Activated CD8-positive, alpha-beta memory T cell treated with anti-CD3 and anti-CD28 coated beads for 48 hours (primary cell): ENCODE data around the gene TOR1AIP1.
A peak's percentile ranks its signal among the peaks of the same experiment; 100 is the strongest.

Experiments used
- DNase-seq, 3 experiments: peaks; one replicate each; pipeline ENCODE4 v3.0.0-alpha.2; 2020; ENCODE audit warnings: low read depth in 2 of 3, low spot score in 2 of 3

Gene TOR1AIP1

DNA sequence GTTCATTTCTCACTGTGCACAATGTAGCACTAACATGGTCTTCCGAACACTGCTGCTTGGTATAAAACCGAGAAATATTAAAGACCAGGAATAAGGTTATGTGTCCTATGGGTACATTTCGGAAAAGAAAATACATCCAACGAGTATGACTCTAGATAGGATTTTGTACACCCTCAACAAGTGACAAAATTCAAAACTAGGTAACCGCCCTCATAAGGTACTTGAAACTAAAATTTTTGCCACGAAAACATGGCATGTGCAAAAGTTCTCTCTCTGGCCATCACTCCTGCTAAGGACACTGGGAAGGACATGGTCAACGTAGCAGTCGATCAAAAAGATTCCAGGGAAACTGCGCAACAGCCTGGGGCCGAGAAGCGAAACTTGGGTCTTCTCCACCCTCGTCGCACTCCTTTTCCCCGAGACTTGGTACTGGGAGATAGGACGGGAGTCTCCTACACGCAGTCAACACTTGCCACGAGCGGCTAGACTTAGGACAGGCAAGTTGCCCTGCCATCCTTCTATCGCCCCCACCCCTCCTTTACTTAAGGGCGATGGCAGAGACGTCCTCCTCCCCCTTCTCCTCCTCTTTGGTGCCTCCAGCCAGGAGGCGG, 338 bp upstream of the TOR1AIP1 start:
- DNase-seq, result no peak

GRCh38 chr1:179883040-179883744, 1.1 kb downstream of the TOR1AIP1 start:
- no peak for DNase-seq

DNA sequence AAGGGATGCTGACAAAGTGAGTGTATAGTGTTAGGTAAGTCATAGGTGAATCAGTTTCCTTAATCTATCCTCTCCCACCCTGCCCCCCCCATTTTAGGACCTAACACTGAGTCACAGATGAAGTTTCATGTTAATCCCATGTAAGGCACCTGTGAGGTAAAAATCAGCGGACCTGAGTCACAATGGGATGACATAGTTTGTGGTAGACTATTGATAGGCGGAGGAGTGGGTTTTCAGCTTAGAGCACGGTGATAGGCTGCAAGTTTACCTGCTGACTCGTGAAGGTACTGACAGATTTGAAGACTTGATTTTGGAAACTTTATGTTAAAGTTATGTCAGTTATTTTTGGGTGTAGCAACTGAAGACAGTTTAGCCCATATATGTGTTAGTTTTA, 1.7 kb downstream of the TOR1AIP1 start:
- peak in 1 of 3 experiments; percentile 25 for DNase-seq

- DNase-seq, result no peak
Measured at GRCh38 chr1:179888071-179888470, 6.0 kb downstream of the TOR1AIP1 start.

DNA sequence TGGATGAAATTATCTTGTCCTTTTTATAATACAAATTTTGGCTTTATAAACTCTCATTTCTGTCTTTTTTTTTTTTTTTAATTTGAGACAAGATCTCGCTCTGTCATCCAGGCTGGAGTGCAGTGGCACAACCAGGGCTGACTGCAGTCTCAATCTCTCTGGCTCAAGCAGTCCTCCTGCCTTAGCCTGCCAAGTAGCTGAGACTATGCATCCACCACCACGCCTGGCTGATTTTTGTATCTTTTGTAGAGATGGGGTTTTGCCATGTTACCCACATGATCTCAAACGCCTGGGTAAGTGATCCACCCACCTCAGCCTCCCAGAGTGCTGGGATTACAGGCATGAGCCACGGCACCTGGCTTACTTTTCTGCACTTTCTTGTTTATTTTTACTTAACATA, 7.5 kb downstream of the TOR1AIP1 start:
- no peak for DNase-seq

DNA sequence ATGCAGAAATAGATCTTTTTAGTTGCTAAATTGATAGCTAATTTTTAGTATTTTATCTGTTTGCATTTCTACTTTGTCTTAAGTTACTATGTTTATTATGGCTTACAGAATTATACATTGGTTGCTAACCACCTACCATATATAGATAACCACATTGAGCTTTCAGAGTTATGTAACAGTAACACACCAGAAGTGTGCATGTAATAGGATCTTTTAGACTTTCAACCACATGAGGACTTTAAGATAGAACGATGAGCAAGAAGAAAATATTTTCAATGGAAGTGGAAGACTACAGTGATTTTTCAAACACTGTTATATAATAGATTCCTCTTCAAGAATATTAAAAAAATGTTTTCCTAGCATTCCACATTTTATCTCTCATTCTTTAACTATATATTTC, 28.8 kb downstream of the TOR1AIP1 start:
- DNase-seq, result no peak

GRCh38 chr1:179911812-179912211, 29.7 kb downstream of the TOR1AIP1 start:
- DNase-seq, result no peak

GRCh38 chr1:179917601-179918429, 35.7 kb downstream of the TOR1AIP1 start:
- DNase-seq, result no peak

DNA sequence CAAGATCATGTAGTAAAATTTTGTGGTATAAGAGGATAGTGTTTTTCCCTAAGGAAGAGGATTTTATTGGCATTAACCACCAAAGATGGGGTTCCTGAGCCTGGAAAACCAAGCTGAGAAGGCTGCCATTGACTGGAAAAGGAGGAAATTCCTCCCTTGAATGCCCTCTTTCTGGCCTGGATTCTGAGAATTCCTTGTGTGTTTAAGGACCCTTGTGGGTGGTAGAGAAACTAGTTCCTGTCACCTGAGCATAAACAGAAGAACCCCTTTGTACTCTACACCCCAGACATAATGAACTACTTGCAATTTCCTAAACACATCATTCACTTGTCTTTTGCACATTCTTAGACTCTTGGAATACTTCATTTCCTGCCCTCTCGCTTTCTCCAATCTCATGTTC, 39.4 kb downstream of the TOR1AIP1 start:
- DNase-seq, result no peak

DNA sequence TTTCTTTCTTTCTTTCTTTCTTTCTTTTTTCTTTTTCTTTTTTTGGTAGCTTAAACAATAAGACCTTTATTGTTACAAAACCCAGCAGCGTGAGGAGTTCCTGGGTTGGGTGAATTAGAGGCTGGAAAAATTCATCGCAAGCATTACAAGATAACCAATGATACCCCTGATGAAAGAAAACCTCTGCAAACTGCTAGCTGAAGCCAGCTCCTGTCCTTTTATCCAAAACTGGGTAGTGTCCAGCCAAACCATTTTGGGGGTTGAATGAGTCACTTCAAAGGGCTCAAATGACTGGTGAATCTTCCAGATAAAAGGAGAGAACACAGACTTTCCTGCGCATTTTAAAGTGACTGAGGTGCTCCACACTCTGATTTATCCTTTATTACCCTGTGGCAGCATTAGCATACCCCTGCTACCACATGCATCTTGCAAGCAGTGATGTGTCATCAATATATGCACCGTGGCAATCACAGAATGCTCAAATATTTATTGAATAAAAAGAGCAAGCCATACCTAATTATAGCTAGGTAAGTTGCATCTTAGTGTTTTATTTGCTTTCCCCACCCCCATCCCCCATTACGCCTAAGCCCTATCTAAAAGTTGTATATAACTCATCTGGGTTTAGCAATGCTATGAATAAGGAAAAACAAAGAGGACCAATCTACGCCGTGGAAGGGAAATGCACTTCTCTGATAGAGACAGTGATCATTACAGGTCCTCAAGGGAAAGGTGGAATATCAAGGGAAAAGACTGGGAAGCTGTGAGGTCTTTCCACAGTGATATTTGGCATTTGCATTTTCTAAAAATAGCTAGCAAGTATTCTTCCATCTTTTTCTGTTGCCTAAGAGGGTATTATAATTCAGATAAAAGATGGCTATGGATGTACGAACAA, 40.1 kb downstream of the TOR1AIP1 start:
- no peak for DNase-seq

- DNase-seq, result no peak
Measured at GRCh38 chr1:179923029-179923428, 40.9 kb downstream of the TOR1AIP1 start.

DNA sequence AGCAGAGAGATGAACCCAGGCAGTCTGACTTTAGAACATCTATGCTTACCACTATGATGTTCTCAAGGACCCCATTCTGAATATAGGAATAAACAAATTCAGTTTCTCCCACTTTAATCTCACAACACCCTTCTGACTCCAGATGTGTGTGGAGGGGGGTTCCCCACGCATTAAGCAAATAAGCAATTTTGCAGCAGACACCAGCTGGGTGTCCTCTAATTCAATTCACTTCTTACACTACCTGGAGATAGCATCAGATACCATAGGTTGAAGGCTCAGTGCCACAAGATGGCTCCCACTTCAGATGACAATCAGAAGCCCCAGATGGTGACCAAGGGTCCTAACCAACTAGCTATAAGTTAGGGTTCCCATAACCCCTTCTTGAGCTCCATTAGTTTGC, 42.2 kb downstream of the TOR1AIP1 start:
- no peak for DNase-seq

GRCh38 chr1:179925302-179925701, 43.2 kb downstream of the TOR1AIP1 start:
- DNase-seq, result no peak

DNA sequence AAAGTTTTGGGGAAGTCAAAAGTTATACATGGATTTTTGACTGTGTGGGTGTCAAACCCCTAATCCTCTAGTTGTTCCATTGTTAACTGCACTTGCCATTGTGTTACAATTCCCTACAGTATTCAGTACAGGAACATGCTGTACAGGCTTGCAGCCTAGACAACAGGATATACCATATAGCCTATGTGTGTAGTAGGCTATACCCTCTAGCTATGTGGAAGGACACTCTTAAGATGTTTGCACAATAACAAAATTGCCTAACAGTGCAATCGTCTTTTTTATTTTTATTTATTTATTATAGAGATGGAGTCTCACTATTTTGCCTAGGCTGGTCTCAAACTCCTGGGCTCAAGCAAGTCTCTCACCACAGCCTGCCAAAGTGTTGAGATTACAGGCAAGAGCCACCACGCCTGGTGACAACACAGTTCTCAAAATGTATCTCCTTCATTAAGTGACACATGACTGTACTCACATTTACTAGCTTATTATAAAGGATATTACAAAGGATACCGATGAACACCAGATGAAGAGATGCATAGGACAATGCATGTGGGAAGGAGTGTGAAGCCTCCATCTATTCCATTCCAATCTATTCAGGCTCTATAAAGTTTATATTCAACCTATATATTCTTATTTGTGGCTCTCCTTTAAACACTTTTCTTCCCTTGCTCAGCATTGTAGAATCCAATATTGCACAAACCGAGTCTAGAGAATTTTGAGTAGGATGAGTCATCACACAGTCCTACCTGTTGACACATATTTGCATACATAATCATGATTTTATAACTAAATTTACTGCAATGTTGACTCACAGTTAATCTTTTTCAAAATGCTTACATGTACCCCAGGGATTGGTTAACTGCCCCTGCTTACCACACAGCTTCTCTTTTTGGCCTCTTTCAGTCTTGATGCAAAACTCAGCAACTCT, 44.1 kb downstream of the TOR1AIP1 start:
- DNase-seq, result no peak

GRCh38 chr1:179926850-179927205, 44.7 kb downstream of the TOR1AIP1 start:
- DNase-seq, result no peak

GRCh38 chr1:179929955-179930798, 48.1 kb downstream of the TOR1AIP1 start:
- no peak for DNase-seq

- no peak for DNase-seq
Measured at GRCh38 chr1:179930867-179931266, 48.8 kb downstream of the TOR1AIP1 start.

GRCh38 chr1:179933219-179933618, 51.1 kb downstream of the TOR1AIP1 start:
- DNase-seq, result no peak

GRCh38 chr1:179935909-179936496, 53.9 kb downstream of the TOR1AIP1 start:
- no peak for DNase-seq
